Measurements from ENCODE around the gene NOS2. TPM values are rescaled to one million over a fixed set of nuclear protein-coding genes. Genes with fewer than 3 reads are reported as not detected.
"Not testable (repeated sequence)": the region's sequence is repeated elsewhere in the genome, so short reads cannot be mapped to it uniquely, and the experiment has no call there.

The NOS2 gene
- total RNA-seq, 1 experiment from 2014 or later, result 0.74 TPM

DNA sequence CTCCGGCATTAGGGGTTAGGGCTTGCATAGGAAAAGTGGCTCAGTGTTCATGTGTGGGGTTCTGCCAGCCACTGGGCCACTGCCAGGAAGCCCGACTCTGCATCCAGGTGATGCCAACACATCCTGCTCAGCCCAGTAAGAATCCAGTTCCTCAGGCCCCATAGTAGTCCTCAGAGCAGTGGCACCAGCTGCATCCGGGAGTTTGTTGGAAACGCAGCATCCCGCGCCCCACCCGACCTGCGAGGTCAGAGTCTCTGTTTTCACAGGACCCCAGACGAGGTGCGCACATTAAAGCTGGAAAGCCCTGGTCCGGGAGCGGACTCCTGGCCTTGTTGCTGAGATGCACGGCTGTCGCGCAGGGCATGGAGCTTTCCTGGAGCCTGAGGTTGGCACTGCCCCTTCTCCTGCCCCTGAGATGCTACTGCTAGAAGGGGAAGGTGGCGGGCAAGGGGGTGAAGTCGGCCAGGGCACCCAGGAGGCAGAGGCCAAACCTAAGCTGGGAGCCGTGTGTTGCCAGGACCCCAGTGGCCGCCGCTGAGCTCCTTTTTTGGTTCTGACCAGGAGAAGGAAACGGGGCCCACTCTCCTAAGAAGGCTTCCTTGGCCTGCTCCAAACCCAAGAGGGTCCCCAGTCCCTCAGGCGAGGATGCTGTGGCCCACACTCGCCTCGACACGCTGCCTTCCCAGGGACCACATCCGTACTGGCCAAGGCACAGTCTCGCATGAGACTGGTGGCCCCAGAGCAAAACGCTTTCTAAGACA, 44.4 kb downstream of the NOS2 start:
- DNase-seq (ENCODE audit: low read depth), result no peak

DNA sequence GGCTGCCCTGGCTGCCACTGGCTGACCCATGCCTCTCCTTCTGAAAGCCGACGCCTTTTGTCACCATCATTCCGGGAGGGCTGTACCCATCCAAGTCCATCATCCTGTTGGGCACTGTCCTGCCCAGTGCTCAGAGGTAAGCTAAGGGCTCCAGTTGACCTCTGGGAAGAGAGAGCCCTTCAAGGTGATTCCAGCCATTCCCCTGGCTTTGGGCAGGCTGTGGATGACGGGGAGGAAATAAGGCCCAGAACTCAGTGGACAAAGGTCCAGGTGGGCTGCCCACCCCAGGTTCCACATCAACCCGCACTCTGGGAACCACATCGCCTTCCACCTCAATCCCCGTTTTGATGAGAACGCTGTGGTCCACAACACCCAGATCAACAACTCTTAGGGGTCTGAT, 45.8 kb downstream of the NOS2 start:
- DNase-seq (ENCODE audit: low read depth), result no peak

DNA sequence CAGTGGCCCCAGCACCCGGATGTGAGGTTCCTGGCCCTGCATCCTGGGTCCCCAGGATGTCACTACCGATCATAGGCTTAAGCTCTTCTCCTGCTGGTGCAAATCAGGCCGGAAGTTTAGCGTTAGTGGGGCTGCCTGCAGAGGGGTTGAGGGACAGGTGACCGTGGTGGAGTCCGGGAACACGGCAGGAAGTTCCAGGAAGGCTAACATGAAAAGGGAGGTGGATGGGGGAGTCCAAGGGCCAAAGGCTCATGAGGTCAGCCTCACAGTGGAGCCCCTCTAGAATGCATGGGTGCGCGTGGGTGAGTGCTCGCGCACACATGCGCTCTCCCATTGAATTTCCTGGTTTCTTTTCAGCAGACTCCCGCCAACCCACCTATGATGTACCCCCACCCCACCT, 46.6 kb downstream of the NOS2 start:
- not testable (repeated sequence) for DNase-seq (ENCODE audit: low read depth)

DNA sequence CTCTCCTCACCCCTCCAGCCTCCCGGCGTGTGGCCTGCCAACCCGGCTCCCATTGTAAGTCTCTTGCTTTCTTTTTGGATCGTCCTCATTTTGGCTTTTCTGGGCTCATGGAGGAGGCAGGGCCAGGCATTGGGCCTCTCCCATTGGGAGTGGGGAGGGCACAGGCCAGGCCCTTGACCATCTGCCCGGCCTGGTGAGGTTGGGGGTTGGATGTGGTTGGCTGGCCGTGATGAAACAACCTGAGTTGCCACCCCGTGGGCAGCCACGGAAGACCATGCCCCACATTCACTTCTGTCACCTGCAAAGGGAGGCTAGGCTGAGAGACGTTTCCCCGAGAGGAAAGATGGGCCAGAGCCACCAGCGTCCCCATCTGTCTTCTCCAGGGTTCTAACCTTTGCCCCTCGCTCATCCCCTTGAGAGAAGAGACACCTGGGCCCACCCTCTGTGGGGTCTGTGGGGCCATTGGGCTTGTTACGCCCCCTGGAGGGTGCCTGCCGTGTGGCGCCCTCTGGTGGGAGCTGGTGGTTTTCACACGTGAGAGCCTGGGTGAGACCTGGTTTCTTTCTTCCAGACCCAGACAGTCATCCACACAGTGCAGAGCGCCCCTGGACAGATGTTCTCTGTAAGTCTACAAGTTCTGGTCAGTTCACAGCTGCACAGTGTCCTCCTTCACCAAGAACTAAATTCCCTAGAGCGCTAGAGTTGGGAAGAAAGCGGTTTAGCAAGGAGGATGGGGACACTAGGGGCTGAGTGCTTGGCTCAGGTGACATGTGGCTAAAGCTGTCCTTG, 47.3 kb downstream of the NOS2 start:
- not testable (repeated sequence) for DNase-seq (ENCODE audit: low read depth)

DNA sequence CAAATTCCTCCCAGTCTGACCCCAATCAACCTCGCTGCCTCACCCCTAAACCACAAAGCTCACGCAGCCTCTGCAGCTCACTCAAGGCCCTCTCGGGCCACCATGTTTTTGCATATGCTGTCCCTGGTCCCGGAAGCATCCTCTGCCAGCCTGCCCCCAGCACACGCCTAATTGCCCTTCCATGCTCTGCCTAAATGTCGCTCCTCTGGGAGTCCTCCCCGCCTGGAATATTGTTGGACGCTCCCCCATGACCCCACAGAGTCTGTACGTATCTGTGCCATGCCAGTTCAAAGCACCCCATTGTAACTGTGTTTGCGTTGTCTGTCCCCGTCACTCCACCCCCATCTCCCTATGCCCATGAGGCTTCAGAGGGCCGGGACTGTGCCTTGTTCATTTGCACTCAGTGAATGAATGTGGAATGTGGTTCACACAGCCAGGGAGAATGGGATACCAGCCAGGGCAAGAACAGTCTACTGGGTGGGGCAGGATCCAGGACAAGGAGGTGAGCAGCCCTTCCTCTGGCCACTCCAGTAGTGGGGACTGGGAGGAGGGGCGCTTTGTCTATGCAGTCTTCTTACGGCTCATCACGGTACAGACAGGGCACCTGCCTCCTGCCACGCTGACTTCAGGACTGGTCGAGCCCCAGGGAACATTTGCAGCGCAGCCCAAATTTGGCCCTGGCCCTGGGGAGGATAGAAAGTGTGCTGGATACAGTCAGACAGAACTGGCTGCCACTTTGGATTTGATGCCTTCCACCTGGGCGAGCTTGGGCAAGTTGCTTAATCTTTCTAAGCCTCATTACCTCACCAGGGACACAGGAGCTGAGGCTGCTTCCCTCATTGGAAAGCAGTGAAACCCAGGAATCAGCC, 48.5 kb downstream of the NOS2 start:
- DNase-seq (ENCODE audit: low read depth), result no peak

DNA sequence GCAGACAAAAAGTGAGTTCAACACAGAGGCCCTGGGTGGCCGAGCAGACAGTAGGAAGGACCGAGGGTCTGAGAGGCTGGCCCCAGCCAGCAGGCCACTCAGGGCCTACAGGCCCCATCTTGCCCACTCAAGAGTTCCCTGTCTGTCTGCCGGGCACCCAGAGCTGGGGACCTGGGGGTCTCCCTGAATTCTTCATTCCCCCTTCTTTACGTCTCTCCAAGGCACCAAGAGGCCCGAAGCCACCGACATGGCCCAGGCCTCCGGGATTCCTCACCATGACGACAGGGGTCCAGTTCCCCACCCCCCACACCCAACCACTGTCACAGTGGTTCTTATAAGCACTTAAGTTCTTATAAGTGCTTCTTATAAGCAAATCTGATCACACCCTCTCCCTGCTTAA, 49.2 kb downstream of the NOS2 start:
- DNase-seq (ENCODE audit: low read depth), result no peak

DNA sequence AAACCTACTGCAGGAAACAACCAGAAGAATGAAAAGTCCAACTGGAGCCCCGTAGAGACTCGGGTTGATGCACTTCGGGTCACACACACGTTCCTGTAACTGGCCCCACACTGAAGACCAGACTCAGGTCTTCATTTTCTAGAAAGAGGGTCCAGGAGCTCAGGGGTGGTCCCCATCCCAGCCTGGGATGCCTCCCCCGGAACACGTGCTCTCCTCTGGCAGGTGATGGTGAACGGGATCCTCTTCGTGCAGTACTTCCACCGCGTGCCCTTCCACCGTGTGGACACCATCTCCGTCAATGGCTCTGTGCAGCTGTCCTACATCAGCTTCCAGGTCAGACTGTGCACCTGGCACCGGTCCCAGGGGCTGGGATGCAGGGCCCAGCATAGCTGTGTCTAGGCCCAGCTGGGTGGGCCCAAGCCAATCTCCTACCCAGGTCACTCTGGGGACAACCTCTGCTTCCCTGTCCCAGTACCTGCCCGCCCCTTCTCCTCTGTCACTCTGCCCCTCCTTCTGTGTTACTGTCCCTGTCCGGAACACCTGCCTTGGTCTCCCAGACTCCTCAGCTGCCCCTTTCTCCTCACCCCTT, 50.7 kb downstream of the NOS2 start:
- DNase-seq (ENCODE audit: low read depth), result not testable (repeated sequence)

DNA sequence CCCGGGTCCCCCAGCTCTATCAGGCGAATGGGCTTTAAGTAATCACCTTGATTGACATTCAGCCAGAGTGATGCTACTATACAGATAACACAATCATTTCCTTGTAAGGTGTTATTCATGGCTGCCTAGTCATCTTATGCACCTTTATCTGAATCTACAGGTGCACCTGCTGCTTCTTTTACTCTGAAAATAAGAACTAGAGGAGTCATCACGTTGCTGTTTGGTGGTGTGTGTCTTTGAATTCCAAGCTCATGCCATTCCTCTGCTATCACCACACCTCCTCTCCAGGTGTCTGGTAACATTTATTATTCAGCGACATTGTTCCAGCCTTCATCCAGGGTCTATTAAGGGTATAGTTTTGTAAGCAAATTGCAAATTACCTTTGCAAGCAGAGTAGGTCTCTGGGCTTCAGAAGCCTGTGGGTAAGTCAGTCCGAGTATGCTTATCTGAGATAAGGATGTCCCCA, 51.9 kb downstream of the NOS2 start:
- DNase-seq (ENCODE audit: low read depth), result no peak

DNA sequence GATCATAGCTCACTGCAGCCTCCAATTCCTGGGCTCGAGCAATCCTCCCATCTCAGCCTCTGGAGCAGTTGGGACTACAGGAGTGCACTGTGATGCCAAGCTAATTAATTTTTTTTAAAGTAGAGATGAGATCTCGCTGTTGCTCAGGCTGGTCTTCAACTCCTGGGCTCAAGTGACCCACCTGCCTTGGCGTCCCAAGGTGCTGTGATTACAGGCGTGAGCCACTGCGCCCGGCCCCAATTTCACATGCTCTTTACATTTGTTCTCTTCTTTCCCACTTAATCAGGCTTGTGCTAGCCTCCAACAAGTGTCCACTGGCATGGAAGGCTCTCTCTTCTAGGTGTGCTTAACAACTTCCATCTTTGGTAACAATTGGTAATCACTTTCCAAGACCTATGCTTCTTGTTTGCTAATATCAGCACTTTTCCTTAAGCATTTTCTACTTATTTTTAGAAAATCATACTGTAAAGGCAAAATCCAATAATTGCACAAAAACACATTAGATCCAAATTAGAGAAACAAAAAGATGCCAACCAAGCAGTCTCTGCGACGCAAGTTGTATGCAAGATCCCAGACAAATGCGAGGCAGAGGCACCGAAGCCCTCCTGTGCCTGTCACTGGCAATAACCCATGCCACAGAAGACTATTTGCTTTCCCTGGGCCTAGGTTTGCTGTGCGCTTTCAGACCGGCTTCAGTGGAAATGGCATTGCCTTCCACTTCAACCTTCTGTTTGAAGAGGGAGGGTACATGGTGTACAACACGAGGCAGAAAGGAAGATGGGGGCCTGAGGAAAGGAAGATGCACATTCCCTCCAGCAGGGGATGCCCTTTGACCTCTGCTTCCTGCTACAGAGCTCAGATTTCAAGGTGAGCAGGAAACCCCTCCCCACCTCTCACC, 52.6 kb downstream of the NOS2 start:
- no peak for DNase-seq (ENCODE audit: low read depth)

DNA sequence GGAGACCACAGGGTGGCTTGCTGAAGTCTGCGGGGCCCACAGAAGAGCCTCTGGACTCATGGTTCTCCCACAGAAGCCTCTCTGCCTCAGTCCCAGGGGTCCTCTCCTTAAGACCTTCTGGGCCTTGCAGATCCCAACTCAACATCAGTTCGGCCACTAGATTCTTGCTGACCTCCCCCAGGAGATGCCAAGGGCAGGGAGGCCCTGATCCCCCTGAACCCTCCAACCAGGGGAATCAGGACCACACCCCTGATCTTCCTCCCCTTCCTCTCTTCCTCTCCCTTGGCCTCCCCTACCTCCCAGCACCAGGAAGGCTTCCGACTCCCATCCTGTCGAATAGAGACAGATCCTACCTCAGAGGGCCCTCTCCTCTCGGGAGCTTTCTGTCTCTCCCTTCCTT, 53.4 kb downstream of the NOS2 start:
- no peak for DNase-seq (ENCODE audit: low read depth)

DNA sequence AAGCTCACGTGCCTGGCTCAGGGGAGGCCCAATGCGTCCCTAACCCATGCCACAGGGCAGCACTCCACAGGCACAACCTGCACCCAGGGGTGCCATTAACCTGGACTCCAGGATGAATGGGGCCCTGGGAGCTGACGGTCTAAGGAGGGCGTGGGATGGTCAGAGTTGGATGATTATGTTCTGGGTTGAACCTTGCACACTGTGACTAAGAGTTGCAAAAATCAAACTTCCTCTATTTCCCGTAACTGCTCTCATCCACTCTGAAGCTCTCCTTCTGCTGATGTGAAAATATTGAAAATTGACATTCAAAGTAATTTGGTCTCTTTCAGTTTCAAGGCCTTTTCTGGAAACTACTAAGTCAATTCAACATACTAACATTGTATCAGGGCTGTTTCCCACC, 54.0 kb downstream of the NOS2 start:
- not testable (repeated sequence) for DNase-seq (ENCODE audit: low read depth)

DNA sequence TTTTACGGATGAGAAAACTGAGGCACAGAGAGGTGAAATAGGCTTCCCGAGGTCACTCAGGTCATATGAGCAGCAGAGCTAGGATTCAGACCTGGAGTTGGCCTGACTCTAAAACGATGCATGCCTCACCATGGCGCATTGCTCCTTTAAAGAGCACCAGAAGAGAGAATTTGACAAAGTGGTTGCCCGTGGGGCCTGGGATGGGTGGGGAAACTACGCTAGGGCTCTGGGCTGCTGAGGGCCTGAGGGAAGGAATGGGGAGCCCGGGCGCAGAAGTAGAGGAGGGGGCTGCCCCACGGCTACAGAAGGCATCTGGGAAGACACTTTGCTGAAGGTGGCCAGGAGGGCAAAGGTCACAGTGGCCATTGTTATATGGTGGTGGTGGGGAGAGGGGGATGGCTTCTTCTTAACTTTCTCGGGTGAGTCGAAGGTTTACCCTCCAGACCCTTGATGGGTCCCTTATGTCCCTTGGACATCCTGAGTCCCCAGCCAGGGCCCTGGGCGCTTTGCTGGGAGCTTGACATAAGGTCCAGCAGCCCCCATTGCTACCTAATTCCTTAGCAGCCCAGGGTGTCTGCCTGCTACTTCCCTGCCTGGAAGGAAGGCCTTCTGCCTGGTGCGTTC, 55.0 kb downstream of the NOS2 start:
- not testable (repeated sequence) for DNase-seq (ENCODE audit: low read depth)

DNA sequence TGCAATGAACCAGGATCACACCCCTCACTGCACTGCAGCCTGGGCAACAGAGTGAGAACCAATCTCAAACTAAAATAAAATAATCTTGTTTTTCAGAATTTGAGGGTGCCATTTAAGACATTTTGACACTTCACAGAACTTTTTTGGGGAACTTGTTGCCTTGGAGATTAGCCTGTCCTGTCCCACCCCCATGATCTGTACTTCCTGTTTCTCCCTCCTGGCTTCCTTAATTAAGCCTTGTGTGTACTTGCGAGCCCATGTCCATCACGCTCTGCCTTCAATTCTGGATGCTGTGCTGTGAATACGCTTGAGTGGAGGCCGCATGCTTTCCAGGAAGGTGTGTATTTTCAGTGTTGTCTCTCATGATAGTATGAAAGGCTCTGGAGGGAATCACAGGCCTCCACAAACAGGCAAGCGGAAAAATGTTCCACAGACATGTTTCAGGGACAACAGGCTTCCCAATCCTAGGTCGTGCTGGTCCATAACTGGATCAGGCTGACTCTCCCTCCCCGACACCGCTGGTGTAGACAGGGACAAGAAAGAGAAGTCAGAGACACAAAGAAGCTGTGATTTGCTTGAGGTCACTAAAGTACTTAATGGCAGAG, 56.9 kb downstream of the NOS2 start:
- no peak for DNase-seq (ENCODE audit: low read depth)

DNA sequence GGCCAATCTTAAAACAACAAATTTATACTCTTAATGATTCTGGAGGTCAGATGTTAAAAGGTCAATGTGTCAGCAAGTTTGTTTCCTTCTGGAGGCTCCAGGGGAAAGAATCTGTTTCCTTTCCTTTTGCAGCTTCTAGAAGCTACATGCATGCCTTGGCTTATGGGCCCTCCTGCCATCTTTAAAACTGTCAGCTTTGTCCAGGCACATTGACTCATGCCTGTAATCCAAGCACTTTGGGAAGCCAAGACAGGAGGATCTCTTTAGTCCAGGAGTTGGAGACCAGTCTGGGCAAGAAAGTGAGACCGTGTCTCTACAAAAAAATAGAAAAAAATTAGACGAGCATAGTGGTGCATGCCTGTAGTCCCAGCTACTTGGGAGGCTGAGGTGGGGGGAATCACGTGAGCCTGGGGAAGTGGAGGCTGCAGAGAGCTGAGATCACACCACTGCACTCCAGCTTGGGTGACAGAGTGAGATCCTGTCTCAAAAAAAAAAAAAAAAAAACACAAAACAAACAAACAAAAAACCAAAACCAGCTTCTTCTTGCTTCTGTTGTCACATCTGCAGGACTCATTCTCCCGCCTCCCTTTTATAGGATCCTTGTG, 58.3 kb downstream of the NOS2 start:
- no peak for DNase-seq (ENCODE audit: low read depth)

DNA sequence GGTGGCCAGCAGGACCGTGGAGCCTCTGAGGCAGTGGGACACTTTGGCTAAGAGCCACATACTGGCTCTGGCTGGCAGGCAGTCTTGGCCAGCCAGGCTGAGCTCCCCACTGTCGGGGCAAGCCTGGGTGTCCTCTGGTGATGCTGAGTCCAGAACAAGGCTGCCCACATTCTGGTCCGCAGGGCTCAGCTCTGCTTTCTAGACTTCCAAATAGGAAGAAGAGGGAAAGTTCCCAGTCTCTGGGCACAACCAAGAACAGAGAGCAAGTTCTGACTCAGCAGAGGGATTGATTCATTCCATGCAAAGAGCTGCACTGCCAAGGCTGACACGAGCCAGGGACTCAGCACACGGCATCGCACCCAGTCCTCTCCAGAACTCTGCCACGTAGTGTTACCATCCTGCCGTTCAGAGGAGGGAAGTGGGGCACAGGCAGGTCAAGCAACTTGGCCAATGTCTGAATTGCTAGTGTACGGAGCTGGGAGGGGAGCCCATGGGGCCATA, 58.9 kb downstream of the NOS2 start:
- peak; percentile 48 for DNase-seq (ENCODE audit: low read depth)

DNA sequence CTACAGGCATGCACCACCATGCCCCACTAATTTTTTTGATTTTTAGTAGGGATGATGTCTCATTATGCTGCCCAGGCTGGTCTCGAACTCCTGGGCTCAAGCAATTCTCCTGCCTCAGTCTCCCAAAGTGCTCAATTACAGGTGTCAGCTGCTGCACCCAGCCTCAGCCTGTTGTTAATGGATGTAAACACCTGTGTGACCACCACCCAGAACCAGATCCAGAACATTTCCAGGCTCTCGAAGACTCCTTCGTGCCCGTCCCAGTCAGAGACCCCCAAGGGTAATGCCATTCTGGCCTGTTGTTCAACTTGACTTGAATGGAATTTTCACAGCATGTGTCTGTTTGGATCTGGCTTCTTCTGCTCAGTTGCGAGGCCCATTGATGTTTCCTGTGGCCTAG, 59.8 kb downstream of the NOS2 start:
- DNase-seq (ENCODE audit: low read depth), result not testable (repeated sequence)

DNA sequence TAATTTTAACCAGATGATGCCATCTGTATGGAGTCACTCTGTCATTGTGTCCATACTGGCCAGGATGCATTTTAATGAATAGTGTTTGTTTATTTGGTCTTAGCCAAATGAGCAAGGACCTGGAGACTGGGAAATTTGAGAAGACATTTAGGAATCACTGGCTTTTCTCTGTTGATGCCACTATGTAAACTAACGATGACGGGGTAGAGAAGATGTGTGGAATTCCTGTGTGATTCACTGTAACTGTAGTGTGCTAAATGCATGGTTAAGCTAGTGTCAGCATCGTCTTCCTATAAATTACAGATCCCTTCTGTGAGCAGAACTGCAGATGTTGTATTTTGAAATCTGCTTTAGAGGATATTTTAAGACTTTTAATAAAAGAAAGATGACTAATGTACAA, 66.6 kb downstream of the NOS2 start:
- peak; percentile 16 for DNase-seq (ENCODE audit: low read depth)

DNA sequence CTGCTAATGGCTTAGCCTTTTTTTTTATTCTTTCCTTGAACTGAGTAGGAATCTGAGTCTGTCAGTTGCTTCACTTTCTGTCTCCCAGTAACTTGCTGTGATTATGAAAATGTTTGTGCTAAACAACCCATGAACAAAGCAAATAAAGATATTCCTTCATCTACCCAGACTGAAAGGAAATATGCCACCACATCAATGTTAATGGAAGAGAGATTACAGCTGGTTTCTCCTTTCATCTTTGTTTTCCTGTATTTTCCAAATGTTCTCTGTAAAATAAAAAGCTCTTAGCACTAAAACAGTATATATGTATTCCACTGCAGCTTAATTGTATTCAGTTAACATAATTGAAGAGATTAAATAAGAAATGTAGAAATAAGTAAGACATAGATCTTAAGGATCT, 67.6 kb downstream of the NOS2 start:
- not testable (repeated sequence) for DNase-seq (ENCODE audit: low read depth)

DNA sequence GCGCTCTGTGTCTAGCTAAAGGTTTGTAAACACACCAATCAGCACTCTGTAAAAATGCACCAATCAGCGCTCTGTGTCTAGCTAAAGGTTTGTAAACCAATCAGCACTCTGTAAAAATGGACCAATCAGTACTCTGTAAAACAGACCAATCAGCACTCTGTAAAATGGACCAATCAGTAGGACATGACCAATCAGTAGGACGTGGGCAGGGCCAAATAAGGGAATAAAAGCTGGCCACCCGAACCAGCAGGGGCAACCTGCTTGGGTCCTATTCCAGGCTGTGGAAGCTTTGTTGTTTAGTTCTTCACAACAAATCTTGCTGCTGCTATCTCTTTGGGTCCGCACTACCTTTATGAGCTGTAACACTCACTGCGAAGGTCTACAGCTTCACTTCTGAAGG, 74.3 kb downstream of the NOS2 start:
- not testable (repeated sequence) for DNase-seq (ENCODE audit: low read depth)

Measured in Daoy (cell line).